Activated CD8-positive, alpha-beta T cell treated with anti-CD3 and anti-CD28 coated beads for 36 hours (primary cell): ENCODE measurements around the gene VIT. TPM values are rescaled to one million over a fixed set of nuclear protein-coding genes. Genes with fewer than 3 reads are reported as not detected.

ENCODE experiments used
- ATAC-seq: fragments of 200-7000 bp; cut with Tn5 transposase; one replicate; pipeline ENCODE4 v1.10.0; 2021; ENCODE audit warnings: mild to moderate bottlenecking, moderate library complexity
- CTCF ChIA-PET: fragments of 350-600 bp; sonication (Branson Sonifier 250); formaldehyde crosslinking; loops from one replicate; lab custom pipeline; 2021; ENCODE audit warnings: antibody characterized with exemption; lab: Charles Lee
- POLR2A ChIA-PET: fragments of 350-600 bp; sonication (Branson Sonifier 250); formaldehyde crosslinking; loops from one replicate; lab custom pipeline; 2021; ENCODE audit warnings: antibody characterized with exemption; lab: Charles Lee
- DNase-seq: peaks from one replicate; pipeline ENCODE4 v3.0.0-alpha.2; 2020
- H3K27ac Mint-ChIP-seq: one replicate; pipeline ENCODE4 v1.8.0; 2021; ENCODE audit warnings: mild to moderate bottlenecking, mixed read lengths
- H3K27me3 Mint-ChIP-seq: one replicate; pipeline ENCODE4 v1.8.0; 2021; ENCODE audit warnings: mixed read lengths
- H3K36me3 Mint-ChIP-seq: one replicate; pipeline ENCODE4 v1.8.0; 2021; ENCODE audit warnings: low read depth, mixed read lengths
- H3K4me1 Mint-ChIP-seq: one replicate; pipeline ENCODE4 v1.8.0; 2021; ENCODE audit warnings: low read depth, mixed read lengths
- H3K4me3 Mint-ChIP-seq: one replicate; pipeline ENCODE4 v1.8.0; 2021; ENCODE audit warnings: mild to moderate bottlenecking, moderate library complexity, mixed read lengths
- H3K9me3 Mint-ChIP-seq: one replicate; pipeline ENCODE4 v1.8.0; 2021; ENCODE audit warnings: mixed read lengths
- CTCF ChIP-seq: fragments of 200-600 bp; IDR thresholded peaks from one replicate; pipeline ENCODE4 v1.8.0; 2022; ENCODE audit warnings: antibody characterized with exemption, mild to moderate bottlenecking
- intact Hi-C: fragments of 100-400 bp; cut with micrococcal nuclease; formaldehyde crosslinking; loops from one replicate; pipeline ENCODE4 v1.10.0; 2022
- total RNA-seq, 2 experiments: library from RNA; stranded (reverse); gene quantifications; one replicate each; pipeline ENCODE4 v1.2.3, GENCODE V29; 2021

Gene VIT
- total RNA-seq, 2 experiments from 2014 or later = not detected

GRCh38 chr2:36732673-36733036 is 36.1 kb downstream of the VIT start:
- ChIA-PET POLR2A (no interaction called here), CTCF (no interaction called here)
- Mint-ChIP-seq H3K4me3 (no peak overlapping the region), H3K36me3 (no peaks in the 10 kb centered on the region), H3K27ac (no peak overlapping the region), H3K4me1 (no peaks in the 10 kb centered on the region), H3K27me3 (peaks cover 2% of the 10 kb centered on the region), H3K9me3 (peaks cover 2% of the 10 kb centered on the region)
- no peak for ATAC-seq
- no peak for DNase-seq
- intact Hi-C loops = no loop called here
- no peak for TF ChIP-seq CTCF

- peaks cover 3% of the 10 kb centered on the region for H3K27me3 Mint-ChIP-seq
- H3K36me3 Mint-ChIP-seq = no peaks in the 10 kb centered on the region
- ChIA-PET POLR2A (no interaction called here), CTCF (no interaction called here)
- H3K9me3 Mint-ChIP-seq = peaks cover 2% of the 10 kb centered on the region
- intact Hi-C loops = no loop called here
- DNase-seq (no peak), ATAC-seq (no peak)
- H3K4me3 Mint-ChIP-seq = no peak overlapping the region
- H3K4me1 Mint-ChIP-seq = no peaks in the 10 kb centered on the region
- H3K27ac Mint-ChIP-seq = no peak overlapping the region
- no peak for TF ChIP-seq CTCF
Observed at GRCh38 chr2:36733215-36733614, 36.7 kb downstream of the VIT start.

GRCh38 chr2:36734304-36734703 is 37.8 kb downstream of the VIT start:
- H3K4me1 Mint-ChIP-seq = no peaks in the 10 kb centered on the region
- H3K27ac Mint-ChIP-seq = no peak overlapping the region
- peaks cover 3% of the 10 kb centered on the region for H3K27me3 Mint-ChIP-seq
- H3K9me3 Mint-ChIP-seq = peaks cover 2% of the 10 kb centered on the region
- no peaks in the 10 kb centered on the region for H3K36me3 Mint-ChIP-seq
- no peak overlapping the region for H3K4me3 Mint-ChIP-seq
- intact Hi-C loops = no loop called here
- ChIA-PET CTCF (no interaction called here), POLR2A (interaction anchor here (0.6 kb wide), 1 partner anchor 248 kb away, joined by 3 read pairs; no protein-coding TSS in a partner anchor)
- no peak for DNase-seq
- no peak for ATAC-seq
- no peak for TF ChIP-seq CTCF

- no peak for ATAC-seq
- intact Hi-C loops = no loop called here
- ChIA-PET CTCF (no interaction called here), POLR2A (no interaction called here)
- Mint-ChIP-seq H3K36me3 (no peaks in the 10 kb centered on the region), H3K27me3 (peaks cover 13% of the 10 kb centered on the region), H3K4me1 (peaks cover 9% of the 10 kb centered on the region), H3K4me3 (no peak overlapping the region), H3K9me3 (no peaks in the 10 kb centered on the region), H3K27ac (no peak overlapping the region)
- DNase-seq = no peak
- no peak for TF ChIP-seq CTCF
Observed at GRCh38 chr2:36737131-36737750, 40.7 kb downstream of the VIT start.

GRCh38 chr2:36740061-36740460 is 43.6 kb downstream of the VIT start:
- H3K36me3 Mint-ChIP-seq = no peaks in the 10 kb centered on the region
- no peak for DNase-seq
- no peak overlapping the region for H3K4me3 Mint-ChIP-seq
- no peaks in the 10 kb centered on the region for H3K9me3 Mint-ChIP-seq
- POLR2A ChIA-PET = no interaction called here
- intact Hi-C loops = no loop called here
- CTCF ChIA-PET = interaction anchor here (1.0 kb wide), 1 partner anchor 30 kb away, joined by 3 read pairs; no protein-coding TSS in a partner anchor
- peaks cover 9% of the 10 kb centered on the region for H3K4me1 Mint-ChIP-seq
- peaks cover 25% of the 10 kb centered on the region for H3K27me3 Mint-ChIP-seq
- H3K27ac Mint-ChIP-seq = no peak overlapping the region
- ATAC-seq = no peak
- TF ChIP-seq CTCF = no peak
